HG03060 (cell line): ENCODE measurements around the gene SYNM.
A peak's percentile ranks its signal among the peaks of the same experiment; 100 is the strongest.

Experiments
- ATAC-seq: cut with Tn5 transposase; IDR thresholded peaks from one replicate; pipeline ENCODE4 v1.9.1; 2021; ENCODE audit warnings: low read depth, moderate number of reproducible peaks; ENCODE audit not compliant: unreplicated experiment

Gene SYNM

DNA sequence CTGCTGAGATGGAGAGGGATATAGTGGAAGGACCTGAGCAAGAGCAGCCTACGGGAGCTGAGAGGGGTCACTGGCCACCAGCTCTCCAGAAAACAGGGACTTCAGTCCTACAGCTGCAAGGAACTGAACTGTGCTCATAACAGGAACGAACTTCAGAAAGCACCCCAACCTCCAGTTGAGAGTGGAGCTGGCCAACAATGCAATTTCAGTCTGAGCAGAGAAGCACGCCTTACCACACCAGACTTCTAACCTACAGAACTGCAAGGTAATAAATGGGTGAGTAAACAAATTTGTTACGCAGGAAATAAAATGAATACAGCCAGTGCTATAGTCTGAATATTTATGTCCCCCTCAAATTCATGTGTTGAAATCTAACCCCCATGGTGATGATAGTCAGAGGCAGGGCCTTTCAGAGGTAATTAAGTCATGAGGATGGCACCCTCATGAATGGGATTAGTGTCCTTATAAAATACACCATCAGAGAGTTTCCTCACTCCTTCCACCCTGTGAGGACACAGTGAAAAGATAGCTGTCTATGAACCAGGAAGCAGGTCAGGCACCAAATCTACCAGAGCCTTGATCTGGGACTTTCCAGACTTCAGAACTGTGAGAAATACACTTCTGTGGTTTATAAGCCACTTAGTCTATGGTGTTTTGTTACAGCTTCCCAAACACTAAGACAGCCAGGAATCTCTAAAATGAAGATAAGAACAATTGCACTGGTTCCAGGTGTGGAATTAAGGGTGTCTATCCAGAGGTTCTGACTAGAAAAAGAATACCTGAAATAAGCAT lies 58.6 kb downstream of the SYNM start:
- no peak for ATAC-seq

GRCh38 chr15:99164119-99164518 lies 59.2 kb downstream of the SYNM start:
- ATAC-seq: no peak

- no peak for ATAC-seq
Observed at GRCh38 chr15:99165020-99165790, 60.3 kb downstream of the SYNM start.

- no peak for ATAC-seq
Observed at GRCh38 chr15:99165956-99166689, 61.2 kb downstream of the SYNM start.

- ATAC-seq: no peak
Observed at GRCh38 chr15:99167201-99167600, 62.3 kb downstream of the SYNM start.

DNA sequence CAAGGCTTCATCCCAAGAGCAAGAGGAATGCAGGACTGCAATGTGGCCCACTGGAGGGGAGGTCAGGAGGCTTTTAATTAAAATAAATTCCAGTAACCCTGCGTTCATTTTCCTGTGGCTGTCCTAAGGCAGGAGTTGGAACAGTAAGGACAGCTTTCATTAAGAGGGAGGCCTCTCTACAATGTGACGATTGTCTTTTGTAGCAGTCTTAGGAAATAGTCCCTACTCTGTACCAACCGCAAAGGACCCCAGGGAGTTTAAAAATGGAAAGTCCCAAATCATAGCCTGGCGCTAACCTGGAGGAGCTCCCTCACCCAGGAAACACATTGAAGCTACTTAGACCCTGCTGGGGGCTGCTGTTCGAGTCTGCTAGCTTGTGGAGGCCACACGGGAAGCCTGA lies 62.8 kb downstream of the SYNM start:
- ATAC-seq: peak; percentile 40

DNA sequence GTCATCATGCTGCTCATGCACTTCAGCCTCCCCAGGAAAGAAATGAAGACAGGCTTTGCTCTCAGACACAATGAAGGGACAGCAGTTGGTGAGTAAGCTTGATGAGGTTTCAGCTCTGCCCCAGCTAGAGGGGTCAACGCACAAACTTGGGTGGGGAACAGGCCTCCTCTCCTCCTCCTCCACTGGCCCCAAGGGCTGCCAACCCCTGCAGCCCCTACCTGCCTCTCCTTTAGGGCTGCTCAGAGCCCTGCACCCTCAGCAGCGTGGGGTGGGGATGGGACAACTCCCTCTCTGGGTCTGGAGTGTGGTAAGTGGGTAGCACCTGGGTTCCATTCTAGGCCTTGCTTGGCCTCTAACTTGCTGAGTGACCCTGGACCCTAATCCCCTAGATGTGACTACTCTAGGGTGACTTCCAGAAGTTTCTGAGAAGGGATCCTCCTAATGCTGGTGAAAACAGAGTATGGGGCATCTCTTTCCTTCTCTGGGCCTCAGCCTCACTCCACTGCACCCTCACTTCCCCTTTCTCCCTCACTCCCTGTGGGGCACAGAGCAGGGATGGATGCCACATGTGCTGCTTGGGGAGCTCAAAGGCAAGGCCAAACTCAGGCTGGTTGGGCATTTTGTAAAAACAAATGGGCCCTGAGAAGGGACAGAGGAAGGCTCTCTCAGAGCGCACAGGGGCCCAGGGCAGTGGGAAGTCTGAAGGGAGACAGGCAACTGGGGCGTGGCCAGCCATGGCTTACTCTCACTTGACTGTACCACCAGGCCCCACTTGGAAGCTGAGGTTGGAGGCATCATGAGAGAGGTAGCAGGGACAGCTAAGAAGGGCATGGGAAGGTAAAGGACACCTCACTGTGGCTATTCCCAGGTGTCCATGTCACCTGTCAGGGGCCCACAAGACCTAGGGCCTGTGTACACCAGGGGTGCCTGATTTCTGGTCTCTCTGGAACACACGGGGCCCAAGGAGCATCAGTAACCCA lies 64.0 kb downstream of the SYNM start:
- ATAC-seq: no peak

GRCh38 chr15:99169769-99170311 lies 65.0 kb downstream of the SYNM start:
- no peak for ATAC-seq

DNA sequence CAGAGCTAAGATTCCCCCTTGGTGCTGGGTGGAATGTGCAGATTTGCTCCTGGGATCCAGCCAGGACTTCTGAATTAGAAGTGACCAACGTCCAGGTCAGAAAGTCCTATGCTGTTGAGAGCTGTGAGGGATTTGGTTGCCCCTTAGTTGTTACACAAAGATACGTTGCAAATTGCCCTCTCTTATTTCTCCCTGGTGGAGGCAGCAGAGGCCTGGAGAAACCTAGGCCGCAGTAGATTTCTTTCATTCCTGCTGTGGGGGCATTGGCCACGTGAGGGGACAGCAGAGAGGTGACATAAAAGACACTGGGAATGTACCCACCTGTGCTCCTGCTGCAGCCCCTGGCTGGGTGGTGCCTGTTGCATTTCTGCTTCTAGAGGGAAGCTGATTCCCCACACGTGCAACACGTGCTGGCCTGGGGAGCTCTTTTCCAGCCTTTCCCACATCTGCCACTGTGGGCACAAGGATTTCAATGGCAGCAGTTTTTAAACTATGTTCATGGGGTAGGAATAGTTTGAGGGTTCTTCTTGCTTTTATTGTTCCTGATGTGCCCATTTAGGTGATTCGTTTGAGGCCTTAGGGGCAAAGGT lies 65.7 kb downstream of the SYNM start:
- ATAC-seq: no peak

DNA sequence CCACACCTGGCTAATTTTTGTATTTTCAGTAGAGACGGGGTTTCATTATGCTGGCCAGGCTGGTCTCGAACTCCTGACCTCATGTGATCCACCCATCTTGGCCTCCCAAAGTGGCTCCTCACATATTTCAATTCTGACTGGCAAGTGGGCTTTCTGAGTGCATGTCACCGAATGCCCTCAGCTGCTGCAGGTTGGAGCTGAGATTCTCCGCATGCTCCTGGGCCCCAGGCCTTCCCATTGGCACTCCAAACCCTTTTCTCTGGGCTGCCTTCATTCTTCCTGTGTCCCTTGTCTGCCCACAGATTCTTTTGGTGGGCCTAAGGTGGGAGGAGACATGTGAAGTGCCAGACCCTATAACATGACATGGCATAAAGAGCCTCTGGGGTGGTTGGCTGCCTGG lies 67.3 kb downstream of the SYNM start:
- ATAC-seq: no peak

DNA sequence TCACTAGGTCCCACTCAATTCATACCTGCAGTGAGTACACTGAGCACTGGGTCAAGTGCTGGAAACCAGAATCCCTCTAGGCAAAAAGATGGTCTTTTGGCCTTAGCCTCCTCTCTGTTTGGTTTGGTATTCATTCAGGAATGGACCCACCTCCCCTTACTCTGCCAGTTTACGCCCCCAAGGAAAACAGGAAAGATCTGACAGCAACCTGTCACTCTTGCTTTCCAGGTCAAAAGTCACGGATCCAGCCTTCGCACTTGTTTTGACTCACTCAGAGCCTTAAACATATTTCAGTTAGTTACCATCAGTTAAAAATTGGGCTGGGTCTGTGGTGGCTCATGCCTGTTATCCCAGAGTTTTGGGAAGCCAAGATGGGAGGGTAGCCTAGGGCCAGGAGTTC lies 68.1 kb downstream of the SYNM start:
- no peak for ATAC-seq

DNA sequence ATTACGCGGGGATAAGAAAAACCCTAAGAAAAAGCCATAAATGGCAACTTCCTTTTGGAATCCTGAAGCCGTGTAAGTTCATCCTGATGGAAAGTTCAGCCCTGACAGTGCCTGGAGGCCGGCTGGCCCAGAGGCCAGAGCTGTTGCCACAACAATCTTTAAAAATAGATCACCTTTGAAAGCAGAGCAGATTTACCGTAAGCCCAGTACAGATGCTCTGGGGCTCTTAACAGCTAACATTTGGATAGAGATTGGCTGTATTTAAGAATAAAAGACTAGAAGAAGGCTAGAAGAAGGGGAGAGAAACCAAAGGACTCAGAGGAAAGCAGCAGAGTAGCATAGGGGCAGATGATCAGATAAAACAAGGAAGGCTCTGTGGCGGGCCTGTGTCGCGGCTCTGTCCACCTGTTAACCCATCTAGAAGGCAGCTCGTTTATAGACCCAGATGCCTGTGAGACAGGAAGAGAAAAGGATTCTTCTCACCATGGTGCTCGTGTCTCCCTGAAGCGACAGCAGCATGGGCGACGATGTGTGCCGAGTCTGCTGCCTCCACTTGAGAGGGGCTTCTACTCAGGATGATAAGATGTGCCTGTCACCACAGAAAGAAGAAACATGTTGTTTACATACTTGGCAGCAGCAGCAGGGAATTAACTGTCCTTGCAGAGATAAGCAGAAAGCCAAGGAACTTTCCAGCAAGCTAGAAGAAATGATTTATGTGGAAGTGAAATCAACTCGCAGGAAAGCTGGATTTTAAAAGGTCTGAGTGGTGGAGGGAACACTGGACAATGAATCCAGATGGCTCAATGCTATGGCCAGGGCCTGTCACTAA lies 69.9 kb downstream of the SYNM start:
- no peak for ATAC-seq

DNA sequence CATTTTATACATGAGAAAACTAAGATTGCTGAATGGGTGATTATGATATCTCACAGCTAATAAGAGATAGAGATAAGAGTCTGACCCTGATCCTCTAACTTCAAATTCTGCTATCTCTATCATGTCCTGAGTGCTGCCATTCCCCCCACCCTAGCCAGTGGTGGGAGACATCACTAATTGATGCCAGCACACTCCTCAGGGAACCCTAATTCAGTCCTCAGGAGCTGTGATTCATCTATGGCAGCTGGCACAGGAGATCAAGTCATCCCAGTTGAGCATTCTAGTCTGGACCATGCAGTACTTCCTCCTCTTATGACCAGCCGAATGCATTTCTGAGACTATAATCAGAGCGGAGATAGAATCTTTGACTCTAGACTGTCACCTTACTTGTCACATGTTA lies 71.9 kb downstream of the SYNM start:
- no peak for ATAC-seq

- ATAC-seq: no peak
Observed at GRCh38 chr15:99177679-99178078, 72.8 kb downstream of the SYNM start.

GRCh38 chr15:99180086-99180963 lies 75.4 kb downstream of the SYNM start:
- no peak for ATAC-seq

- ATAC-seq: no peak
Observed at GRCh38 chr15:99180964-99181306, 76.1 kb downstream of the SYNM start.

DNA sequence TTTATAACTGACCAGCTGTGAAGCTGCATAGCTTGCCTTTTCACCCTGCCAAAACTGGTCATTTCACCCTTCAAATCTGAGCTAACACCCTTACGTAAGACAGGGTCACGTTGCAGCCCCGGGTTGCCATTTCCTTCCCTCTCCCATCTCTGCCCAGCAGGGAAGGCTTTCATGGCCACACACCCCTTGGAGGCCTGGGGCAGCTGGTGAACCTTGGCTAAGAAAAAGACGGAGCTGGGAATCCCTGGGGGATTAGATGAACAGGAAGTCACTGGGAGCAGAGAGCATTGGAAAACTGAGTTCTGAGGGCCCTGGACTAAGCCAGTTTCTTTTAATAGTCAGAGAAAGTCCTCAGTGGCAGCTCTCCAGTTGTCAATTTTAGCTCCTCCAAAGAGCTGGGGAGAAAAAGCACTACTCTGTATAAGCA lies 76.7 kb downstream of the SYNM start:
- ATAC-seq: no peak

DNA sequence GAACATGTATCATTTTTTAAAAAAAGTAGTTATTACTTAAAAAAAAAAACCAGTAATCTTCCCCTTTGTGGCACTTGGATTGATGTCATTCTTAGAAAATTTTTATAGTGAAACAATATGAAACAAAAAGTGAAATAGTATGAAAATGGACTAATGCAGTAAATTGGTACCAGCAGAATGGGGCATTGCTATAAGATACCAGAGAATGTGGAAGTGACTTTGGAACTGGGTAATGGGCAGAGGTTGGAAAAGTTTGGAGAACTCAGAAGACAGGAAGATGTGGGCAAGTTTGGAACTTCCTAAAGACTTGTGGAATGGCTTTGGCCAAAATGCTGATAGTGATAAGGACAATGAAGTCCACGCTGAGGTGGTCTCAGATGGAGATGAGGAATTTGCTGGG lies 77.9 kb downstream of the SYNM start:
- no peak for ATAC-seq
